Chondrocyte (in vitro differentiated cells): ENCODE data around the gene ZNF148. TPM values are rescaled to one million over a fixed set of nuclear protein-coding genes. Genes with fewer than 3 reads are reported as not detected.

Source experiments
- DNase-seq: peaks from one replicate; pipeline ENCODE4 v3.0.0; 2021; ENCODE audit warnings: mixed read lengths, low spot score
- H3K27ac Mint-ChIP-seq: one replicate; pipeline ENCODE4 v1.8.0; 2021; ENCODE audit warnings: mild to moderate bottlenecking, moderate library complexity, mixed read lengths; ENCODE audit not compliant: unreplicated experiment
- H3K27me3 Mint-ChIP-seq: 2 replicates; pipeline ENCODE4 v1.8.0; 2021; ENCODE audit warnings: low read depth, mixed read lengths
- H3K36me3 Mint-ChIP-seq: 2 replicates; pipeline ENCODE4 v1.8.0; 2021; ENCODE audit warnings: low read depth, mixed read lengths
- H3K4me1 Mint-ChIP-seq: 2 replicates; pipeline ENCODE4 v1.8.0; 2021; ENCODE audit warnings: low read depth, mild to moderate bottlenecking, mixed read lengths
- H3K4me3 Mint-ChIP-seq: one replicate; pipeline ENCODE4 v1.8.0; 2021; ENCODE audit warnings: mild to moderate bottlenecking, moderate library complexity, mixed read lengths; ENCODE audit not compliant: unreplicated experiment
- H3K9me3 Mint-ChIP-seq: 2 replicates; pipeline ENCODE4 v1.8.0; 2021; ENCODE audit warnings: low read depth, mixed read lengths
- CTCF ChIP-seq: fragments of 200-600 bp; sonication (generic); IDR thresholded peaks from 2 replicates; pipeline ENCODE4 v1.5.0; 2021; ENCODE audit warnings: antibody characterized with exemption, mild to moderate bottlenecking, moderate library complexity
- total RNA-seq: library from RNA; stranded (reverse); gene quantifications from 3 replicates; pipeline ENCODE4 v1.2.1, GENCODE V29; 2021

The ZNF148 gene
- total RNA-seq, 1 donor from 2014 or later, result 45.9 TPM

GRCh38 chr3:125334675-125335560 lies 40.2 kb downstream of the ZNF148 start:
- Mint-ChIP-seq H3K27me3 (no peaks in the 10 kb centered on the region), H3K4me1 (peaks cover 39% of the 10 kb centered on the region), H3K4me3 (no peak overlapping the region), H3K9me3 (peaks cover 10% of the 10 kb centered on the region), H3K36me3 (peaks cover 3% of the 10 kb centered on the region), H3K27ac (peak overlapping the region; percentile 66)
- no peak for TF ChIP-seq CTCF
- DNase-seq, result no peak

DNA sequence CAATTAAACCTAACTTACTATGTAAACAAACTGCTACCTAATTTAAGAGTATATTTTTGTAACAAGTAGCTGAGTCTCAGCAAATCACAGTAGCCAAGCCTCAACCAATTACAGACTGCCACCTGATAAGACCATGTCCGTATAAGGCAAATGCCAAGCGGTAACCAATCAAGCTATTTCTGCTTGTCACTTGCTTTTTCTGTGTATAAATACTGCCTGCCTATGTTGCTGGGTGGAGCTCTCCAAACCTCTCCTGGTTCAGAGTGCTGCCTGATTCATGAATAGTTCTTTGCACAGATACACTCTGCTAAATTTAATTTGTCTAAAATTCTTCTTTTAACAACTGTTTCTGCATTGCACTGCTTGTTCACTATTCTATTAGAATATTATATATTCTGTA lies 42.6 kb downstream of the ZNF148 start:
- Mint-ChIP-seq H3K27me3 (no peaks in the 10 kb centered on the region), H3K27ac (no peak overlapping the region), H3K4me3 (no peak overlapping the region), H3K36me3 (peaks cover 5% of the 10 kb centered on the region), H3K9me3 (peaks cover 6% of the 10 kb centered on the region), H3K4me1 (peaks cover 34% of the 10 kb centered on the region)
- TF ChIP-seq CTCF, result no peak
- no peak for DNase-seq

DNA sequence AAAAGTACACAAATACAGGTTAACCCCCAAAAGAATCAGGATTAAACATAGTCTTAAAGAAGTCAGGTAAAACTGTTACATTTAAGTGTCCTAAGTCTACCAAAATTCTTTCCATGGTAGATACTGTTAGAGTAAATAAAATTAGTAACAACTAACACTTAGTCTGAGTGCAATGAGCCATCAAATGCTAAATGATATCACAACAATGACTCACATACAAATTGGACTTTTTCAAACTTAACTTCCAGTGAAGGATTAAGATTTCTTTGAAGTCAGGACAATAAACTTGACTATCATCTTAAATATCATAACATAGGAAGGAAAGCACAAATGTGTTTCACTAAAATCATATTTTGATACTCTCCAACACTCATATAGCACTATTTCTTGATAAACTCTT lies 43.9 kb downstream of the ZNF148 start:
- no peak for TF ChIP-seq CTCF
- Mint-ChIP-seq H3K36me3 (peaks cover 5% of the 10 kb centered on the region), H3K9me3 (peaks cover 6% of the 10 kb centered on the region), H3K4me3 (no peak overlapping the region), H3K4me1 (peaks cover 35% of the 10 kb centered on the region), H3K27ac (peak overlapping the region; percentile 4), H3K27me3 (no peaks in the 10 kb centered on the region)
- no peak for DNase-seq

DNA sequence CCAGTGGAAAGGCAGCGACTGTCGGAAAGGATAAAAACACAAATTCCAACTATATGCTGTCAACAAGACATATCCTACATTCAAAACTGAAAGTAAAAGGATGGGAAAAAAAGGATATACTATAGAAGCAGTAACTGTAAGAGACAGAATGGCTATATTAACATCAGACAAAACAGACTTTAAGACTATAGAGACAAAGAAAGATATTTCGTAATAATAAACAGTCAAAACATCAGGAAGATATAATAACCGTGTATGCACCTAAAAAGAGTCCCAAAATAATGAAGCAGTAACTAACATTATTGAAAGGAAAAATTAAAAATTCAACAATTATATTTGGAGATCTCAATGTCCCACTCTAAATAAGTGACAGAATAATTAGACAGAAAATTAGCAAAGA lies 48.2 kb downstream of the ZNF148 start:
- no peak overlapping the region for H3K4me3 Mint-ChIP-seq
- no peak for TF ChIP-seq CTCF
- H3K27ac Mint-ChIP-seq, result no peak overlapping the region
- no peak for DNase-seq
- H3K4me1 Mint-ChIP-seq, result peaks cover 49% of the 10 kb centered on the region
- H3K9me3 Mint-ChIP-seq, result peaks cover 6% of the 10 kb centered on the region
- H3K36me3 Mint-ChIP-seq, result peaks cover 4% of the 10 kb centered on the region
- no peaks in the 10 kb centered on the region for H3K27me3 Mint-ChIP-seq

- Mint-ChIP-seq H3K9me3 (peaks cover 6% of the 10 kb centered on the region), H3K36me3 (peaks cover 4% of the 10 kb centered on the region), H3K27me3 (no peaks in the 10 kb centered on the region), H3K27ac (peak overlapping the region; percentile 41), H3K4me1 (peaks cover 42% of the 10 kb centered on the region), H3K4me3 (no peak overlapping the region)
- DNase-seq, result no peak
- no peak for TF ChIP-seq CTCF
Observed at GRCh38 chr3:125325746-125326145, 49.4 kb downstream of the ZNF148 start.
